ENCODE measurements around the gene DHRS9. TPM values are rescaled to one million over a fixed set of nuclear protein-coding genes. Genes with fewer than 3 reads are reported as not detected.

The DHRS9 gene
- total and polyA plus RNA-seq, 2 donors (not counting 1 experiment from before 2014, with no cell fraction given) = 0.25 to 0.94 TPM

DNA sequence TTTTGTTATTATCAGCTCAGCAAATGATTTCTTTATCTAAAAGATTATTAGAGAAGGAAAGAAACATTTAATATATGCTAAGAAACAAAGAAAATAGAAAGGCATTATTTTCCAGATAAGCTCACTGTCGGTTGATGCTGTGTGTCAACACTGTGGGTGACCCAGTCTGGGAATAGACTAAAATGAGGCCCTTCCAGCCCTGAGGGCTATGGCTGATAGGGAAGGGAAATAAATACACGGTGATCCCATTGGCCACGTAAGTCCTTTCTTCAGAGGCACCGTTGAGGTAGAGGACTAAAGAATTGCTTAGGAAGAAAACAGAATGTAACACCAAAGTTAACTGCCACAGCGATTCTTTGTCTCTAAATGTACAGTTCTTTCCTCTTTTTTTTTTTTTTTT is 40.0 kb upstream of the DHRS9 start:
- Histone ChIP-seq H3K4me1 (ENCODE audit: control insufficient read depth in 2 of 2, insufficient read depth in 2 of 2, low read length in 2 of 2) (no peaks in the 10 kb centered on the region), H3K9me3 (ENCODE audit: control extremely low read depth in 1 of 3, control insufficient read depth in 2 of 3, insufficient read depth in 1 of 3, low read length in 2 of 3) (peaks cover 0 to 7% (median 0%) of the 10 kb centered on the region in 3 donors), H2AFZ (ENCODE audit: insufficient read depth, low read depth, low read length, poor library complexity, severe bottlenecking) (no peak overlapping the region), H3K9ac (ENCODE audit: low read length) (no peak overlapping the region), H3K27ac (ENCODE audit: low read length in 2 of 2) (no peak overlapping the region), H3K4me2 (replicated peaks; ENCODE audit: low read depth, low read length, poor library complexity, severe bottlenecking) (no peak overlapping the region), H4K20me1 (ENCODE audit: control insufficient read depth, insufficient read depth, low read length, poor library complexity, severe bottlenecking) (no peaks in the 10 kb centered on the region), H3K36me3 (replicated peaks in 1 of 2; ENCODE audit: control extremely low read depth in 1 of 2, control insufficient read depth in 1 of 2, extremely low read depth in 1 of 2, insufficient read depth in 2 of 2, low read length in 1 of 2) (no peaks in the 10 kb centered on the region), H3K79me2 (ENCODE audit: control insufficient read depth, insufficient read depth, low read length) (no peaks in the 10 kb centered on the region), H3K27me3 (replicated peaks in 1 of 4; ENCODE audit: control extremely low read depth in 1 of 4, control insufficient read depth in 3 of 4, insufficient read depth in 4 of 4, low read length in 3 of 4) (no peaks in the 10 kb centered on the region), H3K4me3 (ENCODE audit: control extremely low read depth in 1 of 5, extremely low read depth in 1 of 5, insufficient read depth in 1 of 5, low read depth in 2 of 5, low read length in 4 of 5) (no peak overlapping the region)
- no peaks in the 10 kb centered on the region for H3K4me1 Mint-ChIP-seq
- H3K27ac Mint-ChIP-seq = no peak overlapping the region
- H3K9me3 Mint-ChIP-seq (ENCODE audit: insufficient read depth) = peaks cover 3% of the 10 kb centered on the region
- TF ChIP-seq CTCF (IDR thresholded peaks at IDR 0.05) (no peak), EZH2 (IDR thresholded peaks at IDR 0.05; ENCODE audit: borderline replicate concordance, insufficient read depth, low read depth, low read length, poor library complexity, severe bottlenecking) (no peak)
- intact Hi-C loops (cut with micrococcal nuclease) = no loop called here
- H3K4me3 Mint-ChIP-seq = no peak overlapping the region
- no peaks in the 10 kb centered on the region for H3K27me3 Mint-ChIP-seq
- 100% methylated on average over 1 of the region's 5 CpGs for WGBS (ENCODE audit: insufficient coverage)
- no peak for DNase-seq
- ChIA-PET CTCF (no interaction called here), POLR2A (no interaction called here)
- no peak for ATAC-seq (ENCODE audit: low read depth)

GRCh38 chr2:169031202-169031601 is 38.2 kb upstream of the DHRS9 start, which contains the start of gene ABCB11:
ABCB11 (minus strand) TSS chr2:169031324; CDS start chr2:169018125, 13,199 bp downstream.
- Histone ChIP-seq H3K4me3 (ENCODE audit: control extremely low read depth in 1 of 5, extremely low read depth in 1 of 5, insufficient read depth in 1 of 5, low read depth in 2 of 5, low read length in 4 of 5) (no peak within 1 kb of the TSS), H4K20me1 (ENCODE audit: control insufficient read depth, insufficient read depth, low read length, poor library complexity, severe bottlenecking) (no peaks in the 10 kb centered on the region), H3K27me3 (replicated peaks in 1 of 4; ENCODE audit: control extremely low read depth in 1 of 4, control insufficient read depth in 3 of 4, insufficient read depth in 4 of 4, low read length in 3 of 4) (no peaks in the 10 kb centered on the region), H3K4me1 (ENCODE audit: control insufficient read depth in 2 of 2, insufficient read depth in 2 of 2, low read length in 2 of 2) (no peaks in the 10 kb centered on the region), H3K79me2 (ENCODE audit: control insufficient read depth, insufficient read depth, low read length) (no peaks in the 10 kb centered on the region), H3K27ac (ENCODE audit: low read length in 2 of 2) (no peak within 1 kb of the TSS), H3K9ac (ENCODE audit: low read length) (no peak within 1 kb of the TSS), H2AFZ (ENCODE audit: insufficient read depth, low read depth, low read length, poor library complexity, severe bottlenecking) (no peak within 1 kb of the TSS), H3K9me3 (ENCODE audit: control extremely low read depth in 1 of 3, control insufficient read depth in 2 of 3, insufficient read depth in 1 of 3, low read length in 2 of 3) (peaks cover 0 to 7% (median 0%) of the 10 kb centered on the region in 3 donors), H3K36me3 (replicated peaks in 1 of 2; ENCODE audit: control extremely low read depth in 1 of 2, control insufficient read depth in 1 of 2, extremely low read depth in 1 of 2, insufficient read depth in 2 of 2, low read length in 1 of 2) (no peaks in the 10 kb centered on the region), H3K4me2 (replicated peaks; ENCODE audit: low read depth, low read length, poor library complexity, severe bottlenecking) (no peak within 1 kb of the TSS)
- TF ChIP-seq EZH2 (IDR thresholded peaks at IDR 0.05; ENCODE audit: borderline replicate concordance, insufficient read depth, low read depth, low read length, poor library complexity, severe bottlenecking) = no peak
- no peak for TF ChIP-seq CTCF (IDR thresholded peaks at IDR 0.05)
- H3K9me3 Mint-ChIP-seq (ENCODE audit: insufficient read depth) = peaks cover 3% of the 10 kb centered on the region
- ChIA-PET POLR2A (no interaction called here), CTCF (no interaction called here)
- DNase-seq = no peak
- H3K27ac Mint-ChIP-seq = no peak within 1 kb of the TSS
- H3K4me3 Mint-ChIP-seq = no peak within 1 kb of the TSS
- no peak for ATAC-seq (ENCODE audit: low read depth)
- no peaks in the 10 kb centered on the region for H3K27me3 Mint-ChIP-seq
- intact Hi-C loops (cut with micrococcal nuclease) = no loop called here
- WGBS (ENCODE audit: insufficient coverage) = no CpG with 5 or more reads among the region's 3 CpGs
- H3K4me1 Mint-ChIP-seq = no peaks in the 10 kb centered on the region

All from B cell (primary cell).